CD4-positive, alpha-beta T cell treated with Interferon alpha-2 for 1 hour (primary cell): ENCODE data around the gene ELOA.
"Not testable (repeated sequence)": the region's sequence is repeated elsewhere in the genome, so short reads cannot be mapped to it uniquely, and the experiment has no call there.

ENCODE experiments used
- DNase-seq, 2 donors: peaks; one replicate each; pipeline ENCODE4 v3.0.0-alpha.2; 2020 to 2022

Gene ELOA

GRCh38 chr1:23801876-23802275, 58.6 kb downstream of the ELOA start:
- no peak for DNase-seq

GRCh38 chr1:23802809-23803342, 59.6 kb downstream of the ELOA start:
- DNase-seq = not testable (repeated sequence)

- no peak for DNase-seq
Observed at GRCh38 chr1:23803674-23804073, 60.4 kb downstream of the ELOA start.

- no peak for DNase-seq
Observed at GRCh38 chr1:23804183-23804835, 61.0 kb downstream of the ELOA start.

- DNase-seq = no peak
Observed at GRCh38 chr1:23805025-23805424, 61.8 kb downstream of the ELOA start.

GRCh38 chr1:23806280-23806679, 63.0 kb downstream of the ELOA start:
- no peak for DNase-seq

GRCh38 chr1:23807453-23807852, 64.2 kb downstream of the ELOA start:
- DNase-seq = no peak

GRCh38 chr1:23809751-23810171, 66.5 kb downstream of the ELOA start:
- DNase-seq = peak; percentile 86 to 88

GRCh38 chr1:23810818-23811540, 67.7 kb downstream of the ELOA start:
- peak; percentile 72 to 74 for DNase-seq
